Measurements from ENCODE around the gene PTCH1.

The PTCH1 gene

GRCh38 chr9:95484225-95484624 is 32.5 kb downstream of the PTCH1 start:
- no peak overlapping the region for H3K9ac ChIP-seq (ENCODE audit: low read depth, low read length)
- TF ChIP-seq CTCF (IDR thresholded peaks at IDR 0.05; ENCODE audit: borderline replicate concordance, extremely low read depth, low read length, poor library complexity, severe bottlenecking) (no peak), EZH2 (IDR thresholded peaks at IDR 0.05; ENCODE audit: borderline replicate concordance, low read depth, low read length, severe bottlenecking) (no peak)
- no peaks in the 10 kb centered on the region for H3K36me3 ChIP-seq (ENCODE audit: insufficient read depth, low read length)
- no peak for DNase-seq
- H3K4me3 ChIP-seq (ENCODE audit: low read depth in 1 of 2, low read length in 2 of 2) = no peak overlapping the region
- H3K27ac ChIP-seq (ENCODE audit: low read length) = no peak overlapping the region
- ATAC-seq (ENCODE audit: insufficient read depth, low read depth) = no peak
- H3K79me2 ChIP-seq (ENCODE audit: insufficient read depth, low read length) = no peaks in the 10 kb centered on the region
- H3K4me1 ChIP-seq (ENCODE audit: insufficient read depth, low read length) = no peaks in the 10 kb centered on the region
- no peaks in the 10 kb centered on the region for H4K20me1 ChIP-seq (ENCODE audit: insufficient read depth, low read length)
- H3K4me2 ChIP-seq (ENCODE audit: insufficient read depth, low read length) = no peak overlapping the region
- peaks cover 4% of the 10 kb centered on the region for H3K27me3 ChIP-seq (ENCODE audit: insufficient read depth, low read length, poor library complexity)
- no peak overlapping the region for H2AFZ ChIP-seq (ENCODE audit: low read depth, low read length)
- no peaks in the 10 kb centered on the region for H3K9me3 ChIP-seq (ENCODE audit: insufficient read depth, low read length, severe bottlenecking)

GRCh38 chr9:95483431-95483830 is 33.3 kb downstream of the PTCH1 start:
- Histone ChIP-seq H3K36me3 (ENCODE audit: insufficient read depth, low read length) (no peaks in the 10 kb centered on the region), H3K4me2 (ENCODE audit: insufficient read depth, low read length) (no peak overlapping the region), H3K9ac (ENCODE audit: low read depth, low read length) (no peak overlapping the region), H3K9me3 (ENCODE audit: insufficient read depth, low read length, severe bottlenecking) (no peaks in the 10 kb centered on the region), H3K27me3 (ENCODE audit: insufficient read depth, low read length, poor library complexity) (peaks cover 5% of the 10 kb centered on the region), H4K20me1 (ENCODE audit: insufficient read depth, low read length) (no peaks in the 10 kb centered on the region), H3K4me3 (ENCODE audit: low read depth in 1 of 2, low read length in 2 of 2) (no peak overlapping the region), H3K79me2 (ENCODE audit: insufficient read depth, low read length) (no peaks in the 10 kb centered on the region), H2AFZ (ENCODE audit: low read depth, low read length) (no peak overlapping the region), H3K27ac (ENCODE audit: low read length) (no peak overlapping the region), H3K4me1 (ENCODE audit: insufficient read depth, low read length) (no peaks in the 10 kb centered on the region)
- DNase-seq = no peak
- ATAC-seq (ENCODE audit: insufficient read depth, low read depth) = no peak
- no peak for TF ChIP-seq CTCF (IDR thresholded peaks at IDR 0.05; ENCODE audit: borderline replicate concordance, extremely low read depth, low read length, poor library complexity, severe bottlenecking)
- no peak for TF ChIP-seq EZH2 (IDR thresholded peaks at IDR 0.05; ENCODE audit: borderline replicate concordance, low read depth, low read length, severe bottlenecking)

GRCh38 chr9:95482621-95483020 is 34.1 kb downstream of the PTCH1 start:
- Histone ChIP-seq H3K4me3 (ENCODE audit: low read depth in 1 of 2, low read length in 2 of 2) (no peak overlapping the region), H3K4me1 (ENCODE audit: insufficient read depth, low read length) (no peaks in the 10 kb centered on the region), H3K27me3 (ENCODE audit: insufficient read depth, low read length, poor library complexity) (peaks cover 11% of the 10 kb centered on the region), H2AFZ (ENCODE audit: low read depth, low read length) (no peak overlapping the region), H4K20me1 (ENCODE audit: insufficient read depth, low read length) (no peaks in the 10 kb centered on the region), H3K36me3 (ENCODE audit: insufficient read depth, low read length) (no peaks in the 10 kb centered on the region), H3K27ac (ENCODE audit: low read length) (no peak overlapping the region), H3K4me2 (ENCODE audit: insufficient read depth, low read length) (no peak overlapping the region), H3K9ac (ENCODE audit: low read depth, low read length) (no peak overlapping the region), H3K79me2 (ENCODE audit: insufficient read depth, low read length) (no peaks in the 10 kb centered on the region), H3K9me3 (ENCODE audit: insufficient read depth, low read length, severe bottlenecking) (no peaks in the 10 kb centered on the region)
- ATAC-seq (ENCODE audit: insufficient read depth, low read depth) (no peak), DNase-seq (no peak)
- TF ChIP-seq EZH2 (IDR thresholded peaks at IDR 0.05; ENCODE audit: borderline replicate concordance, low read depth, low read length, severe bottlenecking) (no peak), CTCF (IDR thresholded peaks at IDR 0.05; ENCODE audit: borderline replicate concordance, extremely low read depth, low read length, poor library complexity, severe bottlenecking) (no peak)

- peaks cover 20% of the 10 kb centered on the region for H3K27me3 ChIP-seq (ENCODE audit: insufficient read depth, low read length, poor library complexity)
- H3K27ac ChIP-seq (ENCODE audit: low read length) = no peak overlapping the region
- H3K79me2 ChIP-seq (ENCODE audit: insufficient read depth, low read length) = no peaks in the 10 kb centered on the region
- DNase-seq = no peak
- ATAC-seq (ENCODE audit: insufficient read depth, low read depth) = no peak
- no peak for TF ChIP-seq EZH2 (IDR thresholded peaks at IDR 0.05; ENCODE audit: borderline replicate concordance, low read depth, low read length, severe bottlenecking)
- no peak for TF ChIP-seq CTCF (IDR thresholded peaks at IDR 0.05; ENCODE audit: borderline replicate concordance, extremely low read depth, low read length, poor library complexity, severe bottlenecking)
- H3K4me1 ChIP-seq (ENCODE audit: insufficient read depth, low read length) = no peaks in the 10 kb centered on the region
- no peak overlapping the region for H3K9ac ChIP-seq (ENCODE audit: low read depth, low read length)
- no peak overlapping the region for H3K4me3 ChIP-seq (ENCODE audit: low read depth in 1 of 2, low read length in 2 of 2)
- H4K20me1 ChIP-seq (ENCODE audit: insufficient read depth, low read length) = peaks cover 4% of the 10 kb centered on the region; the same call in 1 of the 2 replicates
- H3K9me3 ChIP-seq (ENCODE audit: insufficient read depth, low read length, severe bottlenecking) = no peaks in the 10 kb centered on the region
- no peak overlapping the region for H2AFZ ChIP-seq (ENCODE audit: low read depth, low read length)
- H3K36me3 ChIP-seq (ENCODE audit: insufficient read depth, low read length) = no peaks in the 10 kb centered on the region
- no peak overlapping the region for H3K4me2 ChIP-seq (ENCODE audit: insufficient read depth, low read length)
Observed at GRCh38 chr9:95481000-95481399, 35.8 kb downstream of the PTCH1 start.
